CD14-positive monocyte (primary cell): ENCODE results near the gene ANP32B. TPM values are rescaled to one million over a fixed set of nuclear protein-coding genes. Genes with fewer than 3 reads are reported as not detected.

ENCODE experiments used
- DNase-seq, 3 donors: peaks; one replicate each; pipeline ENCODE4 v3.0.0-alpha.2; 2011 to 2022
- H2AFZ ChIP-seq: 2 replicates; pipeline ENCODE4 v1.6.0; 2012; ENCODE audit warnings: mild to moderate bottlenecking, low read depth, low read length, inconsistent platforms; ENCODE audit not compliant: insufficient read depth, poor library complexity, severe bottlenecking
- H3K27ac ChIP-seq, 2 donors: 1 replicate in 1 of 2; 2 replicates in 1 of 2; pipeline ENCODE4 v1.5.1; 2012 to 2013; ENCODE audit warnings: low read length in 2 of 2, control low read depth in 1 of 2, inconsistent platforms in 1 of 2, low read depth in 1 of 2, mild to moderate bottlenecking in 1 of 2
- H3K27me3 ChIP-seq, 2 donors: one replicate each; pipeline versions ENCODE4 v1.6.0 to v1.6.1; 2011 to 2013; ENCODE audit warnings: low read length in 2 of 2; ENCODE audit not compliant: control insufficient read depth in 2 of 2, insufficient read depth in 2 of 2
- H3K36me3 ChIP-seq, 2 donors: replicated peaks in 1 of 2; 1 replicate in 1 of 2; 2 replicates in 1 of 2; pipeline versions ENCODE4 v1.5.1 to v1.6.1; 2012 to 2013; ENCODE audit warnings: low read length in 2 of 2, control low read depth in 1 of 2, inconsistent platforms in 1 of 2, mild to moderate bottlenecking in 1 of 2; ENCODE audit not compliant: insufficient read depth in 2 of 2, control insufficient read depth in 1 of 2
- H3K4me1 ChIP-seq, 2 donors: 1 replicate in 1 of 2; 2 replicates in 1 of 2; pipeline versions ENCODE4 v1.5.1 to v1.6.1; 2012 to 2013; ENCODE audit warnings: low read length in 2 of 2, control low read depth in 1 of 2, inconsistent platforms in 1 of 2, mild to moderate bottlenecking in 1 of 2, moderate library complexity in 1 of 2; ENCODE audit not compliant: insufficient read depth in 2 of 2, control insufficient read depth in 1 of 2
- H3K4me2 ChIP-seq: replicated peaks from 2 replicates; pipeline ENCODE3; 2012; ENCODE audit warnings: low read length, moderate library complexity, mild to moderate bottlenecking; ENCODE audit not compliant: poor library complexity, severe bottlenecking; ENCODE audit errors: extremely low read depth
- H3K4me3 ChIP-seq, 3 experiments: fragments of 200-600 bp in 1 of 3; sonication (generic) in 1 of 3; replicated peaks in 1 of 3; 1 replicate in 2 of 3; 2 replicates in 1 of 3; pipeline ENCODE4 v1.5.1; 2011 to 2013; ENCODE audit warnings: low read length in 3 of 3, mild to moderate bottlenecking in 3 of 3, control low read depth in 2 of 3, low read depth in 2 of 3, inconsistent platforms in 1 of 3, moderate library complexity in 1 of 3
- H3K79me2 ChIP-seq: 2 replicates; pipeline ENCODE4 v1.6.0; 2012; ENCODE audit warnings: mild to moderate bottlenecking, control low read depth, inconsistent platforms, low read length, moderate library complexity; ENCODE audit not compliant: insufficient read depth
- H3K9ac ChIP-seq: 2 replicates; pipeline ENCODE4 v1.6.0; 2017; ENCODE audit warnings: low read length, mild to moderate bottlenecking; ENCODE audit not compliant: insufficient read depth, poor library complexity, severe bottlenecking
- H3K9me3 ChIP-seq, 2 donors: replicated peaks in 1 of 2; 1 replicate in 1 of 2; 2 replicates in 1 of 2; pipeline versions ENCODE4 v1.5.1 to v1.6.1; 2012 to 2013; ENCODE audit warnings: low read length in 2 of 2, control low read depth in 1 of 2; ENCODE audit not compliant: control insufficient read depth in 1 of 2, insufficient read depth in 1 of 2
- H4K20me1 ChIP-seq: 2 replicates; pipeline ENCODE4 v1.6.0; 2012; ENCODE audit warnings: mild to moderate bottlenecking, low read length, control low read depth, moderate library complexity; ENCODE audit not compliant: insufficient read depth
- H3K27ac Mint-ChIP-seq, 7 donors: one replicate each; pipeline ENCODE4 v1.8.0; 2020; ENCODE audit warnings: mild to moderate bottlenecking in 7 of 7, mixed read lengths in 7 of 7, moderate library complexity in 6 of 7, inconsistent platforms in 2 of 7
- H3K27me3 Mint-ChIP-seq, 3 donors: one replicate each; pipeline ENCODE4 v1.8.0; 2021 to 2022; ENCODE audit warnings: low read depth in 3 of 3, mild to moderate bottlenecking in 3 of 3, mixed read lengths in 3 of 3, moderate library complexity in 3 of 3, inconsistent platforms in 1 of 3
- H3K36me3 Mint-ChIP-seq, 2 donors: one replicate each; pipeline ENCODE4 v1.8.0; 2020; ENCODE audit warnings: mixed read lengths in 2 of 2, inconsistent platforms in 1 of 2, mild to moderate bottlenecking in 1 of 2
- H3K4me1 Mint-ChIP-seq: one replicate; pipeline ENCODE4 v1.8.0; 2020; ENCODE audit warnings: mild to moderate bottlenecking, mixed read lengths
- H3K4me3 Mint-ChIP-seq, 2 donors: one replicate each; pipeline ENCODE4 v1.8.0; 2020; ENCODE audit warnings: mild to moderate bottlenecking in 2 of 2, mixed read lengths in 2 of 2, moderate library complexity in 1 of 2
- H3K9me3 Mint-ChIP-seq, 7 donors: one replicate each; pipeline ENCODE4 v1.8.0; 2020 to 2022; ENCODE audit warnings: mixed read lengths in 7 of 7, mild to moderate bottlenecking in 6 of 7, moderate library complexity in 6 of 7, inconsistent platforms in 2 of 7
- CTCF ChIP-seq: fragments of 200-600 bp; IDR thresholded peaks from one replicate; pipeline ENCODE4 v1.8.0; 2022; ENCODE audit warnings: antibody characterized with exemption, mild to moderate bottlenecking
- WGBS: methylation state at CpG from one replicate; pipeline ENCODE4 v1.1.5; 2013; ENCODE audit warnings: missing lambda C conversion rate; ENCODE audit not compliant: insufficient coverage; 5-methylcytosine and 5-hydroxymethylcytosine counted together
- intact Hi-C, 2 donors: fragments of 100-400 bp; cut with micrococcal nuclease; formaldehyde crosslinking; loops; one replicate each; pipeline versions ENCODE4 v1.15.0 to v1.15.1; 2023
- polyA plus RNA-seq, 3 donors: library from polyadenylated mRNA; depleted of rRNA in 1 of 3; unstranded in 2 of 3; stranded (reverse) in 1 of 3; fragments of 300-500 nt in 2 of 3; fragments of >200 nt in 1 of 3; fragmentation: Illumina TruSeq in 2 of 3; gene quantifications; 1 replicate in 2 of 3; 2 replicates in 1 of 3; pipeline ENCODE4 v1.2.3, GENCODE V29; 2012 to 2021

The ANP32B gene
- polyA plus RNA-seq, 3 donors = 29.7 to 40.7 (median 30.8) TPM

GRCh38 chr9:98037357-98037756 lies 54.2 kb downstream of the ANP32B start:
- no peaks in the 10 kb centered on the region for H4K20me1 ChIP-seq
- H3K4me2 ChIP-seq = no peak overlapping the region
- H2AFZ ChIP-seq = no peak overlapping the region
- H3K27me3 ChIP-seq = no peaks in the 10 kb centered on the region
- H3K36me3 ChIP-seq = no peaks in the 10 kb centered on the region
- H3K9me3 ChIP-seq = no peaks in the 10 kb centered on the region
- Mint-ChIP-seq H3K27ac (peak overlapping the region in 2 of 7 donors; percentile 52 to 77), H3K27me3 (peaks cover 2 to 7% (median 5%) of the 10 kb centered on the region in 3 donors), H3K4me1 (peaks cover 12% of the 10 kb centered on the region), H3K36me3 (no peaks in the 10 kb centered on the region), H3K9me3 (no peaks in the 10 kb centered on the region), H3K4me3 (no peak overlapping the region)
- H3K4me3 ChIP-seq = no peak overlapping the region
- H3K4me1 ChIP-seq = peaks cover 4 to 6% of the 10 kb centered on the region in 2 donors
- no peak overlapping the region for H3K27ac ChIP-seq
- no peak for DNase-seq
- no peak overlapping the region for H3K9ac ChIP-seq
- no peak for TF ChIP-seq CTCF
- intact Hi-C loops = loop anchor here (10.0 kb wide), 2 partner anchors 143 to 323 kb away; no protein-coding TSS in a partner anchor
- H3K79me2 ChIP-seq = no peaks in the 10 kb centered on the region

- H3K36me3 ChIP-seq = no peaks in the 10 kb centered on the region
- H3K27me3 Mint-ChIP-seq = peaks cover 2 to 7% (median 5%) of the 10 kb centered on the region in 3 donors
- peaks cover 0 to 2% of the 10 kb centered on the region in 2 donors for H3K9me3 ChIP-seq
- DNase-seq = no peak
- no peak overlapping the region for H2AFZ ChIP-seq
- H3K79me2 ChIP-seq = no peaks in the 10 kb centered on the region
- no peak overlapping the region for H3K4me3 ChIP-seq
- H3K4me3 Mint-ChIP-seq = no peak overlapping the region
- H3K9ac ChIP-seq = no peak overlapping the region
- H4K20me1 ChIP-seq = no peaks in the 10 kb centered on the region
- H3K27ac ChIP-seq = no peak overlapping the region
- H3K9me3 Mint-ChIP-seq = peaks cover 0 to 4% (median under 1%) of the 10 kb centered on the region in 7 donors
- H3K4me2 ChIP-seq = no peak overlapping the region
- H3K27me3 ChIP-seq = no peaks in the 10 kb centered on the region
- 89% methylated on average over 6 of the region's 8 CpGs for WGBS
- intact Hi-C loops = loop anchor here (10.0 kb wide), 2 partner anchors 144 to 324 kb away; no protein-coding TSS in a partner anchor
- peak overlapping the region in 1 of 7 donors; percentile 27 for H3K27ac Mint-ChIP-seq
- H3K4me1 Mint-ChIP-seq = peaks cover 19% of the 10 kb centered on the region
- H3K4me1 ChIP-seq = peaks cover 10 to 12% of the 10 kb centered on the region in 2 donors
- TF ChIP-seq CTCF = no peak
- H3K36me3 Mint-ChIP-seq = no peaks in the 10 kb centered on the region
Measured at GRCh38 chr9:98038958-98039357, 55.8 kb downstream of the ANP32B start.
